HG03064 (cell line): ENCODE results near the gene NFE2.

ENCODE experiments used
- ATAC-seq: cut with Tn5 transposase; IDR thresholded peaks from one replicate; pipeline ENCODE4 v1.9.1; 2021; ENCODE audit warnings: low read depth; ENCODE audit not compliant: unreplicated experiment

NFE2 gene

GRCh38 chr12:54253240-54253639 is 47.6 kb downstream of the NFE2 start:
- no peak for ATAC-seq

GRCh38 chr12:54251667-54252284 is 49.0 kb downstream of the NFE2 start:
- no peak for ATAC-seq

DNA sequence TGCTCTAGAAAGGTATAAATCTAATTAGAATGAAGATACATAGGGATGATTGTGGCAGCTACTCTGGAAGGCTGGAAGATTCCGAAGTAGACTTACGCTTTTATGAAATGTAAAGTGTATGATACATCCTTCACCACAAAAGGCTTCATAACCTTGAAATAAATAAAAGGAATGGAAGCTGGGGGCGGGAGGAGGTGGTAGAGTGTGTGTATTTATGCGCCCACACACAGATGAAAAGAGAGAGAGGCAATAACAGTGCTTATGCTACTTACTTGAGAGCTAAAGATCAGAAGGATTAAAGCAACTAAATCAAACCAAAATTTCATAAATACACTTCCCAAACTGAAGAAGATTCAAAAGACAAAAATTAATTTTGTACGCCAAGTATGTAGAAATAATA is 51.3 kb downstream of the NFE2 start:
- no peak for ATAC-seq

- no peak for ATAC-seq
Measured at GRCh38 chr12:54246011-54246641, 54.7 kb downstream of the NFE2 start.
